ENCODE data around the gene GPR152.
"Not testable (repeated sequence)": the region's sequence is repeated elsewhere in the genome, so short reads cannot be mapped to it uniquely, and the experiment has no call there.

The GPR152 gene

GRCh38 chr11:67429722-67430121 is 22.8 kb downstream of the GPR152 start:
- H3K36me3 ChIP-seq (ENCODE audit: control insufficient read depth in 2 of 2, insufficient read depth in 2 of 2, low read length in 2 of 2) = peaks cover 22 to 30% of the 10 kb centered on the region in 2 donors
- H3K4me3 ChIP-seq (ENCODE audit: low read length in 2 of 2) = peak overlapping the region in 1 of 2 donors; percentile 98
- H3K9ac ChIP-seq (ENCODE audit: low read length in 2 of 2) = peak overlapping the region in 1 of 2 donors; percentile 42
- no peaks in the 10 kb centered on the region for H3K9me3 ChIP-seq (ENCODE audit: control insufficient read depth in 2 of 2, low read length in 2 of 2)
- H3K27ac ChIP-seq (ENCODE audit: low read length) = no peak overlapping the region
- H3K27me3 ChIP-seq (ENCODE audit: control insufficient read depth in 1 of 2, insufficient read depth in 2 of 2, low read length in 2 of 2) = no peaks in the 10 kb centered on the region
- H3K4me1 ChIP-seq (ENCODE audit: control insufficient read depth, insufficient read depth, low read length) = peaks cover 26% of the 10 kb centered on the region

DNA sequence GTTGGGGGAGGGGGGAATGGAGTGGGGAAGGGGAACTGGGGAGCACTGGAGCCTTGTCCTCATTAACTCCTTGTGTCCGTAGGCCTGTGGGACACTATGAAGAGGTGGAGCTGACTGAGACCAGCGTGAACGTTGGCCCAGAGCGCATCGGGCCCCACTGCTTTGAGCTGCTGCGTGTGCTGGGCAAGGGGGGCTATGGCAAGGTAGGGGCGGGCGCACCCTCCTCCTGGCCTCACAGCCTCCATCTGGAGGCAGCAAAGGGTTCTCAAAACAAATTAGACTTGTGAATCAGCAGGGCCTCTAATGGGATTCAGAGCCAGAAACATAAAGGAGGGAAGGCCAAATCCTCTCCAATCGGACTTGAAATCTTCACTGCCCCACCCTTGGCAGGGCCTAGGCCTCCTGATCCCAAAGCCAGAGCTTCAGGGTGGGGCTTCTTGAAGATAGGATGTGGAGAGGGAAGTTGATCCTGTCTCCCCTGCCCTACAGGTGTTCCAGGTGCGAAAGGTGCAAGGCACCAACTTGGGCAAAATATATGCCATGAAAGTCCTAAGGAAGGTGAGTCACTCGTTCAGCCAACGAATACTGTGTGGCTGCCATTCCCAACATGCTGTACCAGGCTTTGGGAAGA is 23.4 kb downstream of the GPR152 start:
- peaks cover 17 to 30% of the 10 kb centered on the region in 2 donors for H3K36me3 ChIP-seq (ENCODE audit: control insufficient read depth in 2 of 2, insufficient read depth in 2 of 2, low read length in 2 of 2)
- no peaks in the 10 kb centered on the region for H3K27me3 ChIP-seq (ENCODE audit: control insufficient read depth in 1 of 2, insufficient read depth in 2 of 2, low read length in 2 of 2)
- peak overlapping the region; percentile 96 to 98 for H3K4me3 ChIP-seq (ENCODE audit: low read length in 2 of 2)
- peaks cover 26% of the 10 kb centered on the region for H3K4me1 ChIP-seq (ENCODE audit: control insufficient read depth, insufficient read depth, low read length)
- peak overlapping the region; percentile 88 for H3K27ac ChIP-seq (ENCODE audit: low read length)
- no peaks in the 10 kb centered on the region for H3K9me3 ChIP-seq (ENCODE audit: control insufficient read depth in 2 of 2, low read length in 2 of 2)
- H3K9ac ChIP-seq (ENCODE audit: low read length in 2 of 2) = peak overlapping the region; percentile 98

DNA sequence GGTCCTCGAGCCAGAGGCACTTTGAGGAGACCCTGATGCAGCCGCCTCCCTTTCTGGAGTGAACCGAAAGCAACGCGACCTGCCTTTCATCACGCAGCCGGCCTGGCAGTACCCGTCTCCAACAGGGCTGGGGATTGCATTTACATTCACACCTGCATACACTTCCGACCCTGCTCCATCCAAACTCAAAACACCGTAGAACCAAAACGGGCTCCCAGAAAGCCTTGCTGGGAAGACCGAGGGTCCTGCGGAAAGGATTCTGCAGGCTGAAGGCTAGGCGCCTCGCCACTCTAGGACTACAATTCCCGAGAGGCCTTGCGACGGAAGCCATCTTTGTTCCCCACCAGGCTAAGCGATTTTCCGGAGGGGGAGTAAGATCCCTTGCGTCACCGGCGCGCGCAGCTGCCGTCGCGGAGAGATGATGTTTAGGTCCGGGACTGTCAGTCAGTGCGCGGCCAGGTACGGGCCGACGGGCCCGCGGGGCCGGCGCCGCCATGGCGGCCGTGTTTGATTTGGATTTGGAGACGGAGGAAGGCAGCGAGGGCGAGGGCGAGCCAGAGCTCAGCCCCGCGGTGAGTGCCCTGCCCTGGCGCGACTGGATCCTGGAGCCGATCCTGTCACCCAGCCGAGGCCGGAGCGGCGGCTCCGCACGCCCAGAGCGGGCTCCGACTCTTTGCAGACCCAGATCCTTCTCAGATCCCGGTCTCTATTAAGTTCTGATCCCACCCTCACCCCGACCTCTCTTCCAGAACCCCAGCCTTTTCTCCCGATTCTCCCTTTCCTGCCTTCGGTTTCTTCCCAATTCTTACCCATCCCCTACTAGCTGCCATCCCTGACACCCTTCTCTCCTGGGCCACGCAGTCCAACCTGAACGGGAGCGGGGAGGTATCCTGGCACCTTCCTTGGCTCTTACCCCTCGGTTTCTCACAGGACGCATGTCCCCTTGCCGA is 24.2 kb downstream of the GPR152 start, which contains the start of gene RPS6KB2:
Gene RPS6KB2 (plus strand): TSS at position 443 of the 950 bp plus-strand sequence. CDS start 52 bp downstream, at position 495.
- no peaks in the 10 kb centered on the region for H3K27me3 ChIP-seq (ENCODE audit: control insufficient read depth in 1 of 2, insufficient read depth in 2 of 2, low read length in 2 of 2)
- H3K9me3 ChIP-seq (ENCODE audit: control insufficient read depth in 2 of 2, low read length in 2 of 2) = no peaks in the 10 kb centered on the region
- peak within 1 kb of the TSS; percentile 98 for H3K9ac ChIP-seq (ENCODE audit: low read length in 2 of 2)
- peaks cover 9 to 24% of the 10 kb centered on the region in 2 donors for H3K36me3 ChIP-seq (ENCODE audit: control insufficient read depth in 2 of 2, insufficient read depth in 2 of 2, low read length in 2 of 2)
- peaks cover 26% of the 10 kb centered on the region for H3K4me1 ChIP-seq (ENCODE audit: control insufficient read depth, insufficient read depth, low read length)
- H3K4me3 ChIP-seq (ENCODE audit: low read length in 2 of 2) = peak within 1 kb of the TSS; percentile 96 to 98
- H3K27ac ChIP-seq (ENCODE audit: low read length) = peak within 1 kb of the TSS; percentile 88

GRCh38 chr11:67427364-67427859 is 25.1 kb downstream of the GPR152 start:
- Histone ChIP-seq H3K36me3 (ENCODE audit: control insufficient read depth in 2 of 2, insufficient read depth in 2 of 2, low read length in 2 of 2) (peaks cover 4 to 16% of the 10 kb centered on the region in 2 donors), H3K9ac (ENCODE audit: low read length in 2 of 2) (peak overlapping the region; percentile 87 to 98), H3K4me3 (ENCODE audit: low read length in 2 of 2) (peak overlapping the region; percentile 96 to 98), H3K4me1 (ENCODE audit: control insufficient read depth, insufficient read depth, low read length) (peaks cover 26% of the 10 kb centered on the region), H3K27ac (ENCODE audit: low read length) (peak overlapping the region; percentile 88)
- not testable (repeated sequence) for H3K9me3 ChIP-seq (ENCODE audit: control insufficient read depth in 2 of 2, low read length in 2 of 2); H3K27me3 ChIP-seq (ENCODE audit: control insufficient read depth in 1 of 2, insufficient read depth in 2 of 2, low read length in 2 of 2)

- no peak overlapping the region for H3K9ac ChIP-seq (ENCODE audit: low read length in 2 of 2)
- no peak overlapping the region for H3K4me3 ChIP-seq (ENCODE audit: low read length in 2 of 2)
- no peaks in the 10 kb centered on the region for H3K27me3 ChIP-seq (ENCODE audit: control insufficient read depth in 1 of 2, insufficient read depth in 2 of 2, low read length in 2 of 2)
- no peaks in the 10 kb centered on the region for H3K36me3 ChIP-seq (ENCODE audit: control insufficient read depth in 2 of 2, insufficient read depth in 2 of 2, low read length in 2 of 2)
- no peaks in the 10 kb centered on the region for H3K9me3 ChIP-seq (ENCODE audit: control insufficient read depth in 2 of 2, low read length in 2 of 2)
- H3K4me1 ChIP-seq (ENCODE audit: control insufficient read depth, insufficient read depth, low read length) = peaks cover 31% of the 10 kb centered on the region
- no peak overlapping the region for H3K27ac ChIP-seq (ENCODE audit: low read length)
Measured at GRCh38 chr11:67423891-67424613, 28.5 kb downstream of the GPR152 start.

- Histone ChIP-seq H3K4me1 (ENCODE audit: control insufficient read depth, insufficient read depth, low read length) (peaks cover 27% of the 10 kb centered on the region), H3K9me3 (ENCODE audit: control insufficient read depth in 2 of 2, low read length in 2 of 2) (no peaks in the 10 kb centered on the region), H3K4me3 (ENCODE audit: low read length in 2 of 2) (no peak overlapping the region), H3K27ac (ENCODE audit: low read length) (no peak overlapping the region), H3K9ac (ENCODE audit: low read length in 2 of 2) (no peak overlapping the region), H3K36me3 (ENCODE audit: control insufficient read depth in 2 of 2, insufficient read depth in 2 of 2, low read length in 2 of 2) (no peaks in the 10 kb centered on the region), H3K27me3 (ENCODE audit: control insufficient read depth in 1 of 2, insufficient read depth in 2 of 2, low read length in 2 of 2) (no peaks in the 10 kb centered on the region)
Measured at GRCh38 chr11:67423466-67423865, 29.1 kb downstream of the GPR152 start.

- Histone ChIP-seq H3K9me3 (ENCODE audit: control insufficient read depth in 2 of 2, low read length in 2 of 2) (no peaks in the 10 kb centered on the region), H3K4me1 (ENCODE audit: control insufficient read depth, insufficient read depth, low read length) (peaks cover 24% of the 10 kb centered on the region), H3K9ac (ENCODE audit: low read length in 2 of 2) (no peak overlapping the region), H3K27ac (ENCODE audit: low read length) (no peak overlapping the region), H3K4me3 (ENCODE audit: low read length in 2 of 2) (no peak overlapping the region), H3K27me3 (ENCODE audit: control insufficient read depth in 1 of 2, insufficient read depth in 2 of 2, low read length in 2 of 2) (no peaks in the 10 kb centered on the region), H3K36me3 (ENCODE audit: control insufficient read depth in 2 of 2, insufficient read depth in 2 of 2, low read length in 2 of 2) (no peaks in the 10 kb centered on the region)
Measured at GRCh38 chr11:67422891-67423290, 29.6 kb downstream of the GPR152 start.

- no peak overlapping the region for H3K27ac ChIP-seq (ENCODE audit: low read length)
- H3K27me3 ChIP-seq (ENCODE audit: control insufficient read depth in 1 of 2, insufficient read depth in 2 of 2, low read length in 2 of 2) = no peaks in the 10 kb centered on the region
- H3K9me3 ChIP-seq (ENCODE audit: control insufficient read depth in 2 of 2, low read length in 2 of 2) = no peaks in the 10 kb centered on the region
- H3K4me1 ChIP-seq (ENCODE audit: control insufficient read depth, insufficient read depth, low read length) = peaks cover 22% of the 10 kb centered on the region
- no peak overlapping the region for H3K9ac ChIP-seq (ENCODE audit: low read length in 2 of 2)
- no peaks in the 10 kb centered on the region for H3K36me3 ChIP-seq (ENCODE audit: control insufficient read depth in 2 of 2, insufficient read depth in 2 of 2, low read length in 2 of 2)
- peak overlapping the region; percentile 8 to 80 for H3K4me3 ChIP-seq (ENCODE audit: low read length in 2 of 2)
Measured at GRCh38 chr11:67421430-67422031, 31.0 kb downstream of the GPR152 start.

DNA sequence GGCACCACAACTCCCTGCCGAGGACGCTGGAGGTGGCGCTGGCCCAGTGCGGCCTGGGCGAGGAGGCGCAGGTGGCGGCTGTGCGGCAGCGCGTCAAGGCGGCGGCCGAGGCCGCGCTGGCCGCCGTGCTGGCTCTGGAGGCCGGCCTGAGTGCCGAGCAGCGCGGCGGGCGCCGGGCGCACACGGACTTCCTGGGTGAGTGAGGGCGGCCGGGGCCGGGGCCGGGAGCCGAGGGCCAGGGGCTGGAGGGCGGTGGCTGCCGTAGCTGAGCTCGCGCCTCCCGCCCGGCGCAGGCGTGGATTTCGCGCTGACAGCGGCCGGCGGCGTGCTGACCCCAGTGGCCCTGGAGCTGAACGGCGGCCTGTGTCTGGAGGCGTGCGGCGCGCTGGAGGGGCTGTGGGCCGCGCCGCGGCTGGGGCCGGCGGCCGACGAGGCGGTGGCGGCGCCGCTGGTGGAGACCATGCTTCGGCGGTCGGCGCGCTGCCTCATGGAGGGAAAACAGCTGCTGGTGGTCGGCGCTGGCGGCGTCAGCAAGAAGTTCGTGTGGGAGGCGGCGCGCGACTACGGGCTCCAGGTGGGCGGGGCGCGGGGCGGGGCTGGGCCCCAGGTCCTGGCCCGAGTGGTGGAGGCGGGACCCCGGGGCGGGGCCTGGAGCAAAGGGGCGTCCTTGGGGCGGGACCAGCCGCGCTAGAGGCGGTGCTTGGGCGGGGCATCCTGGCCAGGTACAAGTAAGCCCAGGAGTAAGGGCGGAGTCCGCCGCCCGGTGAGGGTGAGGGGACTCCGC is 31.7 kb downstream of the GPR152 start:
- Histone ChIP-seq H3K36me3 (ENCODE audit: control insufficient read depth in 2 of 2, insufficient read depth in 2 of 2, low read length in 2 of 2) (no peaks in the 10 kb centered on the region), H3K9me3 (ENCODE audit: control insufficient read depth in 2 of 2, low read length in 2 of 2) (no peaks in the 10 kb centered on the region), H3K4me1 (ENCODE audit: control insufficient read depth, insufficient read depth, low read length) (peaks cover 29% of the 10 kb centered on the region), H3K4me3 (ENCODE audit: low read length in 2 of 2) (peak overlapping the region; percentile 51 to 80), H3K9ac (ENCODE audit: low read length in 2 of 2) (peak overlapping the region; percentile 71 to 72), H3K27me3 (ENCODE audit: control insufficient read depth in 1 of 2, insufficient read depth in 2 of 2, low read length in 2 of 2) (no peaks in the 10 kb centered on the region), H3K27ac (ENCODE audit: low read length) (peak overlapping the region; percentile 74)

Data from stomach smooth muscle (tissue), 2 donors.